HG03521 (cell line): ENCODE measurements around the gene MAN1B1.

Experiments
- ATAC-seq: cut with Tn5 transposase; IDR thresholded peaks from one replicate; pipeline ENCODE4 v1.9.1; 2021; ENCODE audit warnings: mild to moderate bottlenecking, moderate library complexity; ENCODE audit not compliant: unreplicated experiment

Gene MAN1B1

GRCh38 chr9:137141976-137142936 lies 55.5 kb downstream of the MAN1B1 start:
- no peak for ATAC-seq

- no peak for ATAC-seq
Observed at GRCh38 chr9:137143459-137143858, 56.7 kb downstream of the MAN1B1 start.

GRCh38 chr9:137145731-137146526 lies 59.1 kb downstream of the MAN1B1 start:
- ATAC-seq = no peak

- no peak for ATAC-seq
Observed at GRCh38 chr9:137146527-137146918, 59.7 kb downstream of the MAN1B1 start.

GRCh38 chr9:137147091-137147792 lies 60.5 kb downstream of the MAN1B1 start:
- no peak for ATAC-seq

GRCh38 chr9:137147793-137148160 lies 61.0 kb downstream of the MAN1B1 start:
- ATAC-seq = no peak

- ATAC-seq = no peak
Observed at GRCh38 chr9:137148242-137148641, 61.5 kb downstream of the MAN1B1 start.

GRCh38 chr9:137148661-137149060 lies 61.9 kb downstream of the MAN1B1 start:
- no peak for ATAC-seq

GRCh38 chr9:137149363-137149762 lies 62.6 kb downstream of the MAN1B1 start:
- ATAC-seq = no peak

GRCh38 chr9:137149942-137150616 lies 63.3 kb downstream of the MAN1B1 start:
- peak; percentile 20 for ATAC-seq

GRCh38 chr9:137150617-137151457 lies 64.1 kb downstream of the MAN1B1 start:
- peak; percentile 52 for ATAC-seq

- no peak for ATAC-seq
Observed at GRCh38 chr9:137152844-137153405, 66.1 kb downstream of the MAN1B1 start.

- ATAC-seq = no peak
Observed at GRCh38 chr9:137156567-137157375, 70.0 kb downstream of the MAN1B1 start.

- no peak for ATAC-seq
Observed at GRCh38 chr9:137157618-137158415, 71.0 kb downstream of the MAN1B1 start.

GRCh38 chr9:137158625-137159024 lies 71.8 kb downstream of the MAN1B1 start:
- no peak for ATAC-seq
